HepG2 (cell line): ENCODE results near the gene POMT2. TPM values are rescaled to one million over a fixed set of nuclear protein-coding genes. Genes with fewer than 3 reads are reported as not detected.

Source experiments
- ATF1 ChIP-seq: IDR thresholded peaks from 2 replicates; pipeline ENCODE4 v1.6.1; 2016; ENCODE audit warnings: mild to moderate bottlenecking, control low read depth
- EHMT2 ChIP-seq: fragments of 200-600 bp; sonication (generic); IDR thresholded peaks from 2 replicates; pipeline ENCODE4 v1.7.0; 2017; ENCODE audit warnings: antibody characterized with exemption, low read depth, low read length, borderline replicate concordance
- MBNL3 ChIP-seq: fragments of 250-450 bp; sonication (Bioruptor Pico); conservative IDR thresholded peaks from 2 replicates; pipeline ENCODE4 v1.8.0; 2022; ENCODE audit warnings: mild to moderate bottlenecking, inconsistent platforms
- SOX5 ChIP-seq: IDR thresholded peaks from 2 replicates; pipeline ENCODE4 v1.6.1; 2016; ENCODE audit warnings: borderline replicate concordance
- ZNF282 ChIP-seq: fragments of 450-650 bp; IDR thresholded peaks from 2 replicates; pipeline ENCODE4 v1.6.1; 2018; ENCODE audit not compliant: partially characterized antibody
- ZNF670 ChIP-seq: sonication (generic); formaldehyde crosslinking; IDR thresholded peaks from 2 replicates; pipeline ENCODE4 v1.8.0; 2022; ENCODE audit warnings: mild to moderate bottlenecking, missing genetic modification reagents, borderline replicate concordance
- ZNF776 ChIP-seq: sonication (generic); formaldehyde crosslinking; IDR thresholded peaks from 2 replicates; pipeline ENCODE4 v1.4.0; 2020; ENCODE audit warnings: mild to moderate bottlenecking, missing genetic modification reagents
- ZNF850 ChIP-seq: sonication (generic); formaldehyde crosslinking; conservative IDR thresholded peaks from 2 replicates; pipeline ENCODE4 v1.9.0; 2021; ENCODE audit warnings: mild to moderate bottlenecking, missing genetic modification reagents
- polyA plus RNA-seq, 8 experiments: library from polyadenylated mRNA; depleted of rRNA in 3 of 8; stranded (reverse) in 7 of 8; unstranded in 1 of 8; fragments of >200 nt; fragmentation: Illumina TruSeq in 4 of 8; extraction: Trizol in 4 of 8; gene quantifications; 2 replicates each; pipeline versions ENCODE4 v1.2.1 to v1.2.3, GENCODE V29; 2011 to 2016; ENCODE audit warnings: low read depth in 4 of 8, missing spikeins in 1 of 8, mixed read lengths in 1 of 8; ENCODE audit not compliant: insufficient read depth in 1 of 8
- total RNA-seq, 5 experiments: library from RNA; depleted of rRNA; stranded (reverse); fragments of >200 nt; fragmentation: Illumina TruSeq; extraction: Trizol; gene quantifications; 2 replicates each; pipeline ENCODE4 v1.2.3, GENCODE V29; 2016; ENCODE audit warnings: low read depth in 1 of 5
- TF ChIP-seq, protein P1 (sequence below): sonication (generic); formaldehyde crosslinking; IDR thresholded peaks from 2 replicates; pipeline ENCODE4 v1.5.1; 2020; ENCODE audit warnings: missing genetic modification reagents, mild to moderate bottlenecking, borderline replicate concordance
- TF ChIP-seq, protein P2 (sequence below): sonication (generic); formaldehyde crosslinking; IDR thresholded peaks from 2 replicates; pipeline ENCODE4 v1.4.0; 2020; ENCODE audit warnings: missing genetic modification reagents, mild to moderate bottlenecking, borderline replicate concordance
- TF ChIP-seq, protein P3 (sequence below): sonication (generic); formaldehyde crosslinking; IDR thresholded peaks from 2 replicates; pipeline ENCODE4 v1.8.1; 2022; ENCODE audit warnings: mild to moderate bottlenecking, missing genetic modification reagents

Gene POMT2
- total and polyA plus RNA-seq, 2 of the 13 experiments (the other 11 are each of a cell fraction or from before 2014, with no cell fraction given): 15.3 to 15.9 TPM

DNA sequence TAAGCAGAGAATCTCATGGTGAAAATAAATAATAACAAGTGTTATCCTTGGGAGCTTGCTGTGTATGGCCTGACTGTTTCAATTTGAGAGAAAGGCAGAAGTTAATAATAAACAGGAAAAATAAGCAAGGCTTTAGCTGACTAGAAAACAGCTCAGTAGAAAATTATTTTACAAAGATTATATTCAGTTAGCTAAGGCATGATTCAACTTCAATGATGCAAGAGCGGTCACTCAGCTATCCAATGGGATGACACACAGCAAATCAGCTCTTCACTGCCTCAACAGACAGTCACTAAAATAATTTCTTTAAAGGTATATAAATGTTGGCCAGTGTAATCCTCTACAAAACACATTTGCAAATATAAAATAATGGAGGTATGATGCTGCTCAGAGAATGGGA, 18.7 kb upstream of the POMT2 start (continued):
- TF ChIP-seq, protein P1, sequence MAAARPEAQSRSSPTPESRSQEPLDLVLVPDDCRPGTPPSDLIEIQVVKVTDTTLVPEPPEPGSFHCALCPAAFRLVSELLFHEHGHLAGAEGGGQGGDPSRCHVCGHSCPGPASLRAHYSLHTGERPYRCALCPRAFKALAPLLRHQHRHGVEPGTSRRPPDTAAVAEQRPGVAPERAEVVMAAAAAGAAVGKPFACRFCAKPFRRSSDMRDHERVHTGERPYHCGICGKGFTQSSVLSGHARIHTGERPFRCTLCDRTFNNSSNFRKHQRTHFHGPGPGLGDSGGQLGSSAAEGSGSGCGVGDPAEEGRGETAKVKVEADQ (CRISPR knock-in tag): no peak
- TF ChIP-seq, protein P2, sequence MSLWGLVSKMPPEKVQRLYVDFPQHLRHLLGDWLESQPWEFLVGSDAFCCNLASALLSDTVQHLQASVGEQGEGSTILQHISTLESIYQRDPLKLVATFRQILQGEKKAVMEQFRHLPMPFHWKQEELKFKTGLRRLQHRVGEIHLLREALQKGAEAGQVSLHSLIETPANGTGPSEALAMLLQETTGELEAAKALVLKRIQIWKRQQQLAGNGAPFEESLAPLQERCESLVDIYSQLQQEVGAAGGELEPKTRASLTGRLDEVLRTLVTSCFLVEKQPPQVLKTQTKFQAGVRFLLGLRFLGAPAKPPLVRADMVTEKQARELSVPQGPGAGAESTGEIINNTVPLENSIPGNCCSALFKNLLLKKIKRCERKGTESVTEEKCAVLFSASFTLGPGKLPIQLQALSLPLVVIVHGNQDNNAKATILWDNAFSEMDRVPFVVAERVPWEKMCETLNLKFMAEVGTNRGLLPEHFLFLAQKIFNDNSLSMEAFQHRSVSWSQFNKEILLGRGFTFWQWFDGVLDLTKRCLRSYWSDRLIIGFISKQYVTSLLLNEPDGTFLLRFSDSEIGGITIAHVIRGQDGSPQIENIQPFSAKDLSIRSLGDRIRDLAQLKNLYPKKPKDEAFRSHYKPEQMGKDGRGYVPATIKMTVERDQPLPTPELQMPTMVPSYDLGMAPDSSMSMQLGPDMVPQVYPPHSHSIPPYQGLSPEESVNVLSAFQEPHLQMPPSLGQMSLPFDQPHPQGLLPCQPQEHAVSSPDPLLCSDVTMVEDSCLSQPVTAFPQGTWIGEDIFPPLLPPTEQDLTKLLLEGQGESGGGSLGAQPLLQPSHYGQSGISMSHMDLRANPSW (CRISPR knock-in tag): no peak
- no peak for TF ChIP-seq ZNF670
- TF ChIP-seq ZNF776 (CRISPR knock-in tag): no peak
- TF ChIP-seq, protein P3, sequence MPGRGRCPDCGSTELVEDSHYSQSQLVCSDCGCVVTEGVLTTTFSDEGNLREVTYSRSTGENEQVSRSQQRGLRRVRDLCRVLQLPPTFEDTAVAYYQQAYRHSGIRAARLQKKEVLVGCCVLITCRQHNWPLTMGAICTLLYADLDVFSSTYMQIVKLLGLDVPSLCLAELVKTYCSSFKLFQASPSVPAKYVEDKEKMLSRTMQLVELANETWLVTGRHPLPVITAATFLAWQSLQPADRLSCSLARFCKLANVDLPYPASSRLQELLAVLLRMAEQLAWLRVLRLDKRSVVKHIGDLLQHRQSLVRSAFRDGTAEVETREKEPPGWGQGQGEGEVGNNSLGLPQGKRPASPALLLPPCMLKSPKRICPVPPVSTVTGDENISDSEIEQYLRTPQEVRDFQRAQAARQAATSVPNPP (CRISPR knock-in tag): no peak
- TF ChIP-seq MBNL3: no peak
- no peak for TF ChIP-seq SOX5 (CRISPR knock-in tag)
- no peak for TF ChIP-seq ZNF282
- no peak for TF ChIP-seq EHMT2
- TF ChIP-seq ATF1 (CRISPR knock-in tag): no peak
- TF ChIP-seq ZNF850 (CRISPR knock-in tag): no peak
